Large intestine (tissue), 3 donors: ENCODE measurements around the gene IL12RB1. TPM values are rescaled to one million over a fixed set of nuclear protein-coding genes. Genes with fewer than 3 reads are reported as not detected.

Experiments
- DNase-seq, 2 donors: peaks; one replicate each; pipeline versions ENCODE4 v3.0.0 to v3.0.0-alpha.2; 2013
- H3K27ac ChIP-seq: one replicate; pipeline ENCODE4 v1.5.1; 2013; ENCODE audit warnings: low read length
- H3K27me3 ChIP-seq: 2 replicates; pipeline ENCODE4 v1.6.1; 2013; ENCODE audit warnings: low read length; ENCODE audit not compliant: control insufficient read depth, insufficient read depth
- H3K36me3 ChIP-seq: 2 replicates; pipeline ENCODE4 v1.6.1; 2013; ENCODE audit warnings: low read length; ENCODE audit not compliant: control insufficient read depth, insufficient read depth
- H3K4me1 ChIP-seq: one replicate; pipeline ENCODE4 v1.6.1; 2013; ENCODE audit warnings: low read length; ENCODE audit not compliant: control insufficient read depth, insufficient read depth
- H3K4me3 ChIP-seq: one replicate; pipeline ENCODE4 v1.5.1; 2013; ENCODE audit warnings: low read length
- H3K9me3 ChIP-seq: one replicate; pipeline ENCODE4 v1.6.1; 2013; ENCODE audit warnings: mild to moderate bottlenecking, low read depth, low read length, moderate library complexity; ENCODE audit not compliant: control insufficient read depth
- WGBS: methylation state at CpG from one replicate; pipeline ENCODE4 v1.1.5; 2013; ENCODE audit warnings: low lambda C conversion rate; ENCODE audit not compliant: insufficient coverage; 5-methylcytosine and 5-hydroxymethylcytosine counted together
- polyA plus RNA-seq: library from polyadenylated mRNA; unstranded; fragments of 120-200 nt; gene quantifications from one replicate; pipeline ENCODE4 v1.2.1, GENCODE V29; 2013

Gene IL12RB1
- polyA plus RNA-seq, 1 donor = 1.2 TPM

GRCh38 chr19:18023622-18024251 is 63.0 kb downstream of the IL12RB1 start:
- no peak overlapping the region for H3K4me3 ChIP-seq
- WGBS = no CpG with 5 or more reads among the region's 23 CpGs
- H3K4me1 ChIP-seq = peaks cover 8% of the 10 kb centered on the region
- no peaks in the 10 kb centered on the region for H3K36me3 ChIP-seq
- no peaks in the 10 kb centered on the region for H3K9me3 ChIP-seq
- H3K27me3 ChIP-seq = no peaks in the 10 kb centered on the region
- DNase-seq = peak; percentile 50 to 59
- peak overlapping the region; percentile 26 for H3K27ac ChIP-seq

- Histone ChIP-seq H3K27ac (peak overlapping the region; percentile 15), H3K4me3 (no peak overlapping the region), H3K36me3 (no peaks in the 10 kb centered on the region), H3K27me3 (no peaks in the 10 kb centered on the region), H3K9me3 (no peaks in the 10 kb centered on the region), H3K4me1 (peaks cover 8% of the 10 kb centered on the region)
- DNase-seq = peak in 1 of 2 donors; percentile 27
- no CpG with 5 or more reads among the region's 21 CpGs for WGBS
Observed at GRCh38 chr19:18021121-18021755, 65.5 kb downstream of the IL12RB1 start.

- no peaks in the 10 kb centered on the region for H3K27me3 ChIP-seq
- H3K4me3 ChIP-seq = no peak overlapping the region
- no peak overlapping the region for H3K27ac ChIP-seq
- H3K4me1 ChIP-seq = peaks cover 8% of the 10 kb centered on the region
- H3K36me3 ChIP-seq = no peaks in the 10 kb centered on the region
- no peaks in the 10 kb centered on the region for H3K9me3 ChIP-seq
- no CpG with 5 or more reads among the region's 16 CpGs for WGBS
- peak in 1 of 2 donors; percentile 21 for DNase-seq
Observed at GRCh38 chr19:18020212-18021085, 66.3 kb downstream of the IL12RB1 start.

GRCh38 chr19:18017275-18018083 is 69.3 kb downstream of the IL12RB1 start:
- Histone ChIP-seq H3K9me3 (no peaks in the 10 kb centered on the region), H3K27ac (no peak overlapping the region), H3K36me3 (peaks cover 6% of the 10 kb centered on the region), H3K4me3 (no peak overlapping the region), H3K4me1 (peaks cover 12% of the 10 kb centered on the region), H3K27me3 (no peaks in the 10 kb centered on the region)
- no peak for DNase-seq
- WGBS = no CpG with 5 or more reads among the region's 15 CpGs

- WGBS = 60% methylated on average over 1 of the region's 14 CpGs
- Histone ChIP-seq H3K9me3 (no peaks in the 10 kb centered on the region), H3K4me3 (no peak overlapping the region), H3K27ac (no peak overlapping the region), H3K36me3 (peaks cover 6% of the 10 kb centered on the region), H3K4me1 (peaks cover 8% of the 10 kb centered on the region), H3K27me3 (no peaks in the 10 kb centered on the region)
- DNase-seq = no peak
Observed at GRCh38 chr19:18016209-18016910, 70.4 kb downstream of the IL12RB1 start.

- Histone ChIP-seq H3K27ac (no peak overlapping the region), H3K9me3 (no peaks in the 10 kb centered on the region), H3K4me3 (no peak overlapping the region), H3K27me3 (no peaks in the 10 kb centered on the region), H3K4me1 (peaks cover 8% of the 10 kb centered on the region), H3K36me3 (peaks cover 15% of the 10 kb centered on the region)
- no CpG with 5 or more reads among the region's 6 CpGs for WGBS
- DNase-seq = no peak
Observed at GRCh38 chr19:18014197-18014596, 72.5 kb downstream of the IL12RB1 start.

GRCh38 chr19:18013210-18014111 is 73.3 kb downstream of the IL12RB1 start:
- Histone ChIP-seq H3K4me1 (peaks cover 8% of the 10 kb centered on the region), H3K4me3 (no peak overlapping the region), H3K27me3 (no peaks in the 10 kb centered on the region), H3K27ac (no peak overlapping the region), H3K9me3 (no peaks in the 10 kb centered on the region), H3K36me3 (peaks cover 15% of the 10 kb centered on the region)
- peak; percentile 63 to 82 for DNase-seq
- WGBS = 100% methylated on average over 2 of the region's 17 CpGs

GRCh38 chr19:18010149-18010548 is 76.6 kb downstream of the IL12RB1 start:
- WGBS = no CpG with 5 or more reads among the region's 11 CpGs
- H3K9me3 ChIP-seq = peaks cover 5% of the 10 kb centered on the region
- no peak for DNase-seq
- H3K27me3 ChIP-seq = no peaks in the 10 kb centered on the region
- peaks cover 16% of the 10 kb centered on the region for H3K4me1 ChIP-seq
- peaks cover 15% of the 10 kb centered on the region for H3K36me3 ChIP-seq
- no peak overlapping the region for H3K27ac ChIP-seq
- no peak overlapping the region for H3K4me3 ChIP-seq
